Measurements from ENCODE around the gene LRP4.

DNA sequence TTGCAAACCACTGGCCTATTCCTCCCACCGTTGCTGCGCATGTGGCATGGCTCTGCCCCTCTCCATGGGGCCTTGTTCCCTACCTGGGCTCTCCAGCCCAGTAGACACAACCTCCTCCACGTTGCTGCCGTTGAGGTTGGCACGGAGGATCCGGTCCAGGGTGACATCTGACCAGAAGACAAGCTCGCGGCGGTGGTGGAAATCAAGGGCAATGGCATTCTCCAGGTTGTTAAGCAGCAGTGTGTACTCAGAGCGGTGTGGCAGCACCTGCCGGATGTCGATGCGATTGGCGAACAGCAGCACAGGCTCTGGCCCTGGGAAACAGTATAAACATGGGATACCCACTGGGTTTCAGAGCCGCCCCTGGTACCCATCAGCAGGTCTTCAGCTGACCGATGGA is 23.8 kb downstream of the LRP4 start:
- TF ChIP-seq POLR2AphosphoS5 (IDR thresholded peaks at IDR 0.05; ENCODE audit: low read depth, low read length): no peak
- no peak for TF ChIP-seq POLR2A (IDR thresholded peaks at IDR 0.05; ENCODE audit: low read depth, low read length)

Measured in GM12892 (cell line).